ENCODE results near the gene NKX6-2.
"Not testable (repeated sequence)": the region's sequence is repeated elsewhere in the genome, so short reads cannot be mapped to it uniquely, and the experiment has no call there.

NKX6-2 gene

DNA sequence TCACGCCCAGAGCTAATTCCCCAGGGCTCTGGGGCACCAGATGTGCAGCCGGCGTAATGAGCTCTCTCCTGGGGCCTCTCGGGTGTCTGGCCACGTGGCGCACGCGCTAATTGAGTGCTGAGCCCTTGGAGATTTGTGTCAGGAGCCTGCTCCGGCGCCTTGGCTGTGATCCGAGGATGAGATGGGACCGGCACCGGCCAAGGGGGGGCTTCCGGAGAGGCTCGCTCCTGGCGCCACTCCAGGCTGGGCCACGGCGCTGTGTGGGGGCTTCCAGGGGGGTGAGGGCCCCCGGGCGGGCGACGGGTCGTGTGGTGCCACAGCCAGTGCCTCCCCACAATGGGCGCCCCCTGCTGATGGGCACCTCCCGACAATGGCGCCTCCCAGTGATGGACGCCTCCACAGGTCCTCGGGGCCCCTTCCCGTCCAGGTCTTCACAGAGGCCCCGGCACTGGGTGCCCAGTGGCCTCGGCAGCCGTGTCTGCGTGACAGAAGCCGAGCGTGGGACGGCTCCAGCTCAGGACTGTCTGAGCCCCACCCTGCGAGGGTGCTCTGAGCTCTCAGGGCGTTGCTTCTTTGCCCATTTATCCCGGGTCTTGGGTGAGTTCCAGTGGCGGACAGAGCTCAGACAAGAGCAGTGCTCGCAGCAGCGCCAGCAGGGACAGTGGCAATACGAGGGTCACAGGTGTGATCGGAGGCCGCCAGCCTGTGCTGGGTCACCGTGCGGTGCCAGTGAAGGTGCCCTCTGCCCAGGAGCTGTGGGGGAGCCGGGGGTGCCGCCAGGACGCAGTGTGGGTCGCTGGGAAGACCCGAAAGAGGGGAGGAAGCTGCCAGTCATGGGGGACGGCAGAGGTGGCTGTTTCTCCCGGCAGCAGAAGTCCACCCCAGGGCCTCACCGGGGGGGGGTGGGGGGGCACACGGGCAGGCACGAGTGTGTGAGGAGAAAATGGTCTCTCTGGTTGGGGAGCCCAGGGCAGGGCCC is 8.2 kb upstream of the NKX6-2 start:
- no peak for DNase-seq

- DNase-seq = no peak
Observed at GRCh38 chr10:132793213-132793612, 7.3 kb upstream of the NKX6-2 start.

DNA sequence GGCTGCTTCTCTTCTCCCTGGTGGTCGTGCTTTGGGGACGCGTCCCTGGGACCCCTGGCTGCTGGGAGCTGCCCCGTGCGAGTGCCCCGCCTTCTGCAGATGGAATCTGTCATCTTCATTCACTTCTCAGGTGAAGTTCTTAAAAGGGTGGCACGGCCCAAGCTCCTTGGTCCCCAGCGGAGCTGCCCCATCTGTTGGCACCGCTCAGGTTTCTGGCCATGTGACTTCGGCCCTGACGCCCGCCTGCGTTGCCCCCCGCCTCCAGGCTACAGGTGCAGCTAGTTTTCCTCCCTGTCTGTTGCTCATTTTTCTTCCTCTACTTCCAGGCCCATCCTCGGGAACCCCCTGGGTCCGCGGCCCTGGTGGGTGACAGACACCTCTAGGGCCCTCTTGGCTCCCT is 6.8 kb upstream of the NKX6-2 start:
- DNase-seq = no peak

DNA sequence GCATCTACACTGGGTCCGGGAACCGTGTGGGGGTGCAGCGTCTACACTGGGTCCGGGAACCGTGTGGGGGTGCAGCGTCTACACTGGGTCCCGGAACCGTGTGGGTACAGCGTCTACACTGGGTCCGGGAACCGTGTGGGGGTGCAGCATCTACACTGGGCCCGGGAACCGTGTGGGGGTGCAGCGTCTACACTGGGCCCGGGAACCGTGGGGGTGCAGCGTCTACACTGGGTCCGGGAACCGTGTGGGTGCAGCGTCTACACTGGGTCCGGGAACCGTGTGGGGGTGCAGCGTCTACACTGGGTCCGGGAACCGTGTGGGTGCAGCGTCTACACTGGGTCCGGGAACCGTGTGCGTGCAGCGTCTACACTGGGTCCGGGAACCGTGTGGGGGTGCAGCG is 6.2 kb upstream of the NKX6-2 start:
- not testable (repeated sequence) for DNase-seq

DNA sequence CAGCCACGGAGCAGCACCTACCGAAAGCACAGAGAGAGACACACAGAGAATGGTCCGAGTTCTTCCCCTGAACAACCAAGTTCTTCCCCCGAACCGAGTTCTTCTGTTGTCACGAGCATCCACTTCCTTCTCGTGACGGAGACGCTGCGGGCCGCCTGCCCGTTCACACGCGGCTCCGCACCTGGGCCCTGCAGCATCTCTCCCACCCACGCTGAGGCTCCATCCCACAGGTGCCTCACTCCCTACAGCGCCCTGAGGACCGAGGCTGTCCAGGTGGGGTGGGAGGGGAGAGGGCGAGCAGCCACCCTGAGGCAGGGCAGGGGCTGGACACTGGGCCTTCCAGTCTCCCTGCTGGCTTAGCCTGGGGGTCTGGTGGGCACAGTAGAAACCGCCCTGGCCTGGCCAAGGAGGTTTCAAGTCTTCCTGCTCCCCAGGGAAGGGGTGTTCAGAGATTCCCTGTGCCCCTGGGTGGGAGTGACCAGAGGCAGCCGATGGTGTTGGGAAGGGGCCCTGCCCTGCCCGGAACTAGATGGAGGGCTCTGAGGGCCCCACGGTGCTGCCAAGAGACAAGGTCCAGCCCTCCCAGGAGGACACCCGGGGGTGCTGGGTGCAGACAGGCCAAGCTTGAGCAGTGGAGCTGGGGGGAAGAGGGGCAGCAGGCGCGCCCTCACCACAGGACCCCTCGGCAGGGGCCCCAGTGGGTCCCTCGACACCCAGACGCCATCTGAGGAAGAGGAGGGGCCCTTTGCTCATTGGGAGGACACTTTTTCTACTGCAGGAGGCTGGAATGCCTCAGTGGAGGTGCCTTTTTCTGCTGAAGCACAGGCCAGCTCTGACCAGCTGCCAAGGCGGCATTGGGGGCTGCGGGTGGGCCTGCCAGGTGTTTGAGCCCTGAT is 5.2 kb upstream of the NKX6-2 start:
- no peak for DNase-seq

DNA sequence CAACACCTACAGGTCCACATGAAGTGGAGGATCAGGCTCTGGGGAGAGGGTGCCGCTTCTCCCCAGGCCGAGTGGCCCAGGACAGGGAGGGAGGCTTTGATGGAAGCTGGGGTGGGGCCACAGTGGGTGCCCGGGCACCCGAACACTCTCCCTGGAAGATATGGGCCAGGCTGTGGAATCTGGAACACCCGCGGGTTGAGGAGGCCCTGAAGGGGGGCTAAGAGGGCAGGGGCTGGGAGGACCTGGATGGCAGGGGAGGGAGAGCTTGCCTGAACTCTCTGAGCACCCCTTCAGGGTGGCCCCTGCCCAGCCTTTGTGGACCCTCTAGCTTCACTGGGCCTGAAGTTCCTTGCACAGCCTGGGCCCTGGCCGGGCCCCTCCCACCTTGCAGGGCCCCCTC is 4.5 kb upstream of the NKX6-2 start:
- DNase-seq = no peak

DNA sequence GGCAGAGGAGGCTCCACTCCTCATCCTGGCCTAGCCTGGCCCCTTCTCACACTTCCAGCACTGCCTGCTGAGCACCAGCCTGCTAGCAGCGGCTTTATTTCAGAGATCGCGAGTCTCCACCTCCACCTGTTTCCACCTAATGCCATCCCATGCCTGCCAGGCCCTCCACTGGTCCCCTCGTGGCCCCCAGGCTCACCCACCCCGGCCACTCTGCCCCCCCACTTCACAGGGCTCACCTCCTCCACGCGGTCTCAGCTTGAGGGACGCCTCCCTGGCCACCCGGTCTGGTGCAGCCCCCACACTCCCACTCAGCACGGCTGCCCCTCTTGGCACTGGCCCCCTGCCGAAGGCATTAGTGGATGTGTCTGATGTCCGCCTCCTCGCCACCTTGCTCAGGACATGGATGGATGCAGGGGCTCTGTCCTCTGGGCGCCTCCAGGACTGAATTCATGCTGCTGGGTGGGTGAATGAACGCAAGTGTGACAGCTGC is 3.8 kb upstream of the NKX6-2 start:
- DNase-seq = no peak

- DNase-seq = no peak
Observed at GRCh38 chr10:132788831-132789219, 2.9 kb upstream of the NKX6-2 start.

DNA sequence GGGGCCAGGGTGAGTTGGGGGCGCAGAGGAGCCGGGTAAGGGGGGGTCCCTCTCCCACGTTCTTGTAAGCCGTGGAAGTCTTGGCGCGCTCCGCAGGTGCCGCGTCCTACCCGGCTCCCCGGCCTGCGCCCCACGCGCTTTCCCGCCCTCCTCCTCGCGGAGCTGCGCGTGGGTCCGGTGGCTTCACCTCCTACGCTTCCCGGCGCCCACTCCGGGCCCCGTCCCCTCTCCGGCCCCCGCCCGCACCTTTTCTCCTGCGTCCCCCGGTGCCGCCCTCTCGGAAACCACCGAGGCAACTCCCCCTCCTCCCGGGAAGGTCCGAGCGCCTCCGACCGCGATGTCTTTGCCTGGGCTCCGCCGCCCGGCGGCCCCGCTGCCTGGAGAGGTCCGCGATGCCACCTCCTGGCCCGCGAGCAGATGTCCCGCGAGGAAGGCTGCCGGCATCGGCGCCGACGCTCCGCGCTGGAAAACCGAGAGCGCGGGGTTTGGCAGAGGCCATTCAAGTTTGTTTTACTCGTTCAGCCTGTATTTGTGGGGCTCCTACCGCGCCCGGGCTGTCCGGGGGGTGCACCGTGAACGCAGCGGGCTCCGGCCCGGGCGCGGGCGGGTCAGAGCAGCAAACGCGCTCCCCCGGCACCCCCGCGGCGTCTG is 2.4 kb upstream of the NKX6-2 start:
- DNase-seq = no peak

GRCh38 chr10:132787495-132788179 is 1.7 kb upstream of the NKX6-2 start:
- no peak for DNase-seq

DNA sequence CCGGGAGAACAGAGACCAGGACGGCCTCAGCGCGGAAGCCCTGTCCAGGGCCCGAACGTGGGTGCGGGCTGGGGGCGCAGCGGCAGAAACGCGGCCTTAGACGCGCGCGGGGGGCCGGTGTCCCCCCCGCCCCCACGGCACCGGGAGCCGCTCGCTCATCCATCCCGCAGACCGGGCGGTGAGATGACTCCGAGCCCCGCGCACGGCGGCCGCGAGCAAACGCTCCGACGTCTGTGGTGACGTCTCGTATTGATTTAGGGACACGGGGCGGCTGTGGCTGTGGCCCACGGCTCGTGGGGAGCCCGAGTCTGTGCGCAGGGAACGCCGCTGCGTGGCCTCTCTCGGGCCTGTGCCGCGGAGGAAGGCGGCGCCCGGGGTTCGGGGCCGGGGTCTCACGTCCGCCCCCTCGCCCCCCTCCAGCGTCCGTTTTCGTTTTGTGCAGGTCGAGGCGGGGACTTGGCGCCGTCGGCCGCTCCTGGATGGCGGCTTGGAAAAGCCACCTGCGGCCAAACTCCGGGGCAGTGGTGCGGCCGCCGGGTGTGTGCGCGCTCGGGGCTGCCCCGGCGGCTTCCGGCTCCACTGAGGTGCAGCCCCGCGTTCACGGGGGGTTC is 1.0 kb upstream of the NKX6-2 start:
- DNase-seq = no peak

GRCh38 chr10:132786476-132786883 is 533 bp upstream of the NKX6-2 start:
- no peak for DNase-seq

- no peak for DNase-seq
Observed at GRCh38 chr10:132784866-132785722, 853 bp downstream of the NKX6-2 start.

- no peak for DNase-seq
Observed at GRCh38 chr10:132783940-132784865, 1.7 kb downstream of the NKX6-2 start.

DNA sequence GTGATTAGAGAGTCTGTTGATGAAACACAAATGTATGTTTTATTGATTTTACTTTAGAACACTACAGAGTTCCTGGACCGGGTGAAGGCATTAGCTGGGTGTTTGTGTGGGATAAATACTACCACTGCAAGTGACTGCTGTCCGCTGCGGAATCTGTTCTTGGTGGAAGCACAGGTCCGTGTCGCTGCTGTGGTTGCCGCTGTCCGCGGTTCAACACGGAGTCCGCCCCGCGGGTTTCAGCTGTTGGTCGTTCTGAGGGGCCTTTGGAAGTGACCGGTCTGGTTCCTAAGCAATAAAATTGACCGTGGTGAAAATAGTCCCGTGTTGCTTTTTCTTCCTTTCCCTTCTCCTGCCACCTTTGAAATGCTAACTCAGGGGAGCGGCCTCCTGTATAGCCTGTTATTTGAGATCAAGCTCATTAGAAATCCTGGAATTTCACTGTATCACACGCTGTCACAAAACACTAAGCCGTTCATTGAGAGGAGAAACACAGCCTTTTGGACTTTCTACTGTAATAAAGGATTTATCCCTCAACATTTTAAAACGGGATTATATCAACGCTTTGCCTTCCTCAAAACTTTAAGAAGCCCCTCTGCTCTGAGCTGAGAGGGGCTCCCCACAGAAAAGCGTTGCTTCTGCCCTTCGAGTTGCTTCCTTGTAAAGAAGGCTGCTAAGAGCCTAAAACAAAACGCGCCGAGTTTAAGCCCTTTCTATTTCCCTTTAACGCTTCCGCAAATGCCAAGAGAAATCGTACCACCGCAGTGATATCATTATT is 2.6 kb downstream of the NKX6-2 start:
- no peak for DNase-seq

DNA sequence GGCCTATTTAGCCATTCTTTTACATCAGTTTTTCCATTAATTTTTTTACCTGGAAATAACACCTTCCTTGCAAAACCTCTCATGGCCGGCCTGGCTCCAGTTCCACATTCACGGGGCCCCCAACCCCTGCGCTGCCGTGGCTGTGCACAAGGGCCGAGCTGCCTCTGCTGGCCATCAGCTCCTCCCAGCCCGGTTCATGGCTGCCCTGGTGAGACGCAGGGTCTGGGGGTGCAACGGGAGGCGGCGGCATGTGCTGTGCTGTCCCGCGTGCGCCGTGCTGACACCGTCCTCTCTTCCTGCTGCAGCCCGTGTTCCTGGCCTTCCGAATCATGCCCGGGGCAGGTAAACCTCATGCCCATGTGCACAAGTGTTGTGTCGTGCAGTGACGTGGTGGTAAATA is 4.4 kb downstream of the NKX6-2 start:
- no peak for DNase-seq

DNA sequence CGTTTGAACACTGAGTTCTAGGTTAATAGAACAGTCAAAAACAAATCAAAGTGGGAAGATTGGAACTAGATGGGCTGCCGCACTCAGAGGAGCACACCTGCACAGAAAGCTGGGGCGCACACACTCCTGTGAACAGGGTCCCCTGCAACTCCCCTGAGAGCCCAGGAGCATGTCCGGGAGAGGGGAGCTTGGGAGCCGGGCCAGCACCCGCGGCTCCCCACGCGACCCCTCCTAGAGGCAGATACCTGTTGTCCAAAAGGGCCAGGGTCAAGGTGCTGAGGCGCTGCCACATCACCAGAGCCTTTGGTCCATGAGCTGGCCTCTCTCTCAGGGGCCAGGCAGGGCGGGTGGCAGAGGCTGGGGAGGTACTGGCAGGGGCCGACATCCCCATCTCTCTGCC is 5.6 kb downstream of the NKX6-2 start:
- no peak for DNase-seq

GRCh38 chr10:132779549-132780294 is 6.2 kb downstream of the NKX6-2 start:
- no peak for DNase-seq
